ENCODE measurements around the gene DOK7. TPM values are rescaled to one million over a fixed set of nuclear protein-coding genes. Genes with fewer than 3 reads are reported as not detected.

DOK7 gene
- total RNA-seq, 2 experiments from 2014 or later, result not detected

GRCh38 chr4:3440979-3441500, 22.1 kb upstream of the DOK7 start:
- Mint-ChIP-seq H3K4me1 (ENCODE audit: low read depth) (no peaks in the 10 kb centered on the region), H3K27ac (no peak overlapping the region), H3K9me3 (no peaks in the 10 kb centered on the region), H3K4me3 (no peak overlapping the region), H3K27me3 (ENCODE audit: low read depth) (no peaks in the 10 kb centered on the region), H3K36me3 (ENCODE audit: low read depth) (no peaks in the 10 kb centered on the region)
- DNase-seq, result no peak
- CTCF ChIA-PET, result interaction anchor here (0.5 to 2.1 kb wide), 5 partner anchors 95 to 660 kb away, joined by 3 to 12 read pairs (median 3); no protein-coding TSS in a partner anchor
- intact Hi-C loops (cut with micrococcal nuclease), result loop anchor here (10.0 kb wide), 1 partner anchor 466 kb away; no protein-coding TSS in a partner anchor

GRCh38 chr4:3441501-3442459, 21.3 kb upstream of the DOK7 start, which contains the start of gene HGFAC:
TSS of gene HGFAC (plus strand) at chr4:3441968. CDS start at chr4:3442002, 34 bp downstream.
- Mint-ChIP-seq H3K36me3 (ENCODE audit: low read depth) (no peaks in the 10 kb centered on the region), H3K27me3 (ENCODE audit: low read depth) (no peaks in the 10 kb centered on the region), H3K4me3 (no peak within 1 kb of the TSS), H3K27ac (no peak within 1 kb of the TSS), H3K4me1 (ENCODE audit: low read depth) (no peaks in the 10 kb centered on the region), H3K9me3 (no peaks in the 10 kb centered on the region)
- no peak for DNase-seq
- CTCF ChIA-PET, result interaction anchor here (0.5 to 2.1 kb wide), 6 partner anchors 96 to 660 kb away, joined by 3 to 12 read pairs (median 4); no protein-coding TSS in a partner anchor
- intact Hi-C loops (cut with micrococcal nuclease), result loop anchor here (10.0 kb wide), 1 partner anchor 467 kb away; no protein-coding TSS in a partner anchor

GRCh38 chr4:3442460-3442958, 20.6 kb upstream of the DOK7 start:
- H3K27ac Mint-ChIP-seq, result no peak overlapping the region
- DNase-seq, result no peak
- no peaks in the 10 kb centered on the region for H3K4me1 Mint-ChIP-seq (ENCODE audit: low read depth)
- intact Hi-C loops (cut with micrococcal nuclease), result loop anchor here (10.0 kb wide), 1 partner anchor 468 kb away; no protein-coding TSS in a partner anchor
- CTCF ChIA-PET, result interaction anchor here (0.6 to 3.3 kb wide), 2 partner anchors 97 to 252 kb away, joined by 4 to 24 read pairs; no protein-coding TSS in a partner anchor
- H3K4me3 Mint-ChIP-seq, result no peak overlapping the region
- H3K27me3 Mint-ChIP-seq (ENCODE audit: low read depth), result no peaks in the 10 kb centered on the region
- H3K9me3 Mint-ChIP-seq, result no peaks in the 10 kb centered on the region
- H3K36me3 Mint-ChIP-seq (ENCODE audit: low read depth), result no peaks in the 10 kb centered on the region

- H3K4me1 Mint-ChIP-seq (ENCODE audit: low read depth), result no peaks in the 10 kb centered on the region
- H3K27ac Mint-ChIP-seq, result no peak overlapping the region
- no peaks in the 10 kb centered on the region for H3K9me3 Mint-ChIP-seq
- H3K36me3 Mint-ChIP-seq (ENCODE audit: low read depth), result no peaks in the 10 kb centered on the region
- DNase-seq, result peak; percentile 71
- H3K27me3 Mint-ChIP-seq (ENCODE audit: low read depth), result no peaks in the 10 kb centered on the region
- intact Hi-C loops (cut with micrococcal nuclease), result loop anchor here (1.0 to 10.0 kb wide), 5 partner anchors 97 to 468 kb away; no protein-coding TSS in a partner anchor
- CTCF ChIA-PET, result interaction anchor here (0.6 to 3.3 kb wide), 7 partner anchors 9 to 254 kb away, joined by 3 to 24 read pairs (median 3); no protein-coding TSS in a partner anchor
- H3K4me3 Mint-ChIP-seq, result no peak overlapping the region
Observed at GRCh38 chr4:3442959-3443749, 20.0 kb upstream of the DOK7 start.

- no peak for DNase-seq
- Mint-ChIP-seq H3K36me3 (ENCODE audit: low read depth) (no peaks in the 10 kb centered on the region), H3K4me3 (no peak overlapping the region), H3K4me1 (ENCODE audit: low read depth) (no peaks in the 10 kb centered on the region), H3K27me3 (ENCODE audit: low read depth) (no peaks in the 10 kb centered on the region), H3K27ac (no peak overlapping the region), H3K9me3 (no peaks in the 10 kb centered on the region)
- CTCF ChIA-PET, result interaction anchor here (0.6 to 3.3 kb wide), 7 partner anchors 8 to 254 kb away, joined by 3 to 24 read pairs (median 3); no protein-coding TSS in a partner anchor
- intact Hi-C loops (cut with micrococcal nuclease), result loop anchor here (1.0 to 10.0 kb wide), 5 partner anchors 98 to 469 kb away; no protein-coding TSS in a partner anchor
Observed at GRCh38 chr4:3443750-3444309, 19.3 kb upstream of the DOK7 start.

GRCh38 chr4:3444351-3445110, 18.6 kb upstream of the DOK7 start:
- no peak overlapping the region for H3K4me3 Mint-ChIP-seq
- CTCF ChIA-PET, result interaction anchor here (0.6 to 3.3 kb wide), 6 partner anchors 8 to 255 kb away, joined by 3 to 24 read pairs (median 3); no protein-coding TSS in a partner anchor
- intact Hi-C loops (cut with micrococcal nuclease), result loop anchor here (10.0 kb wide), 1 partner anchor 470 kb away; no protein-coding TSS in a partner anchor
- H3K4me1 Mint-ChIP-seq (ENCODE audit: low read depth), result no peaks in the 10 kb centered on the region
- no peak for DNase-seq
- no peak overlapping the region for H3K27ac Mint-ChIP-seq
- H3K9me3 Mint-ChIP-seq, result no peaks in the 10 kb centered on the region
- no peaks in the 10 kb centered on the region for H3K27me3 Mint-ChIP-seq (ENCODE audit: low read depth)
- no peaks in the 10 kb centered on the region for H3K36me3 Mint-ChIP-seq (ENCODE audit: low read depth)

GRCh38 chr4:3445111-3445820, 17.8 kb upstream of the DOK7 start:
- H3K27ac Mint-ChIP-seq, result no peak overlapping the region
- H3K4me3 Mint-ChIP-seq, result no peak overlapping the region
- DNase-seq, result no peak
- H3K36me3 Mint-ChIP-seq (ENCODE audit: low read depth), result no peaks in the 10 kb centered on the region
- H3K27me3 Mint-ChIP-seq (ENCODE audit: low read depth), result no peaks in the 10 kb centered on the region
- intact Hi-C loops (cut with micrococcal nuclease), result loop anchor here (10.0 kb wide), 1 partner anchor 470 kb away; no protein-coding TSS in a partner anchor
- no peaks in the 10 kb centered on the region for H3K4me1 Mint-ChIP-seq (ENCODE audit: low read depth)
- no peaks in the 10 kb centered on the region for H3K9me3 Mint-ChIP-seq
- CTCF ChIA-PET, result interaction anchor here (0.7 to 3.3 kb wide), 2 partner anchors 99 to 101 kb away, joined by 3 to 24 read pairs; no protein-coding TSS in a partner anchor

GRCh38 chr4:3445829-3446545, 17.1 kb upstream of the DOK7 start:
- CTCF ChIA-PET, result interaction anchor here (0.7 to 3.3 kb wide), 2 partner anchors 100 to 102 kb away, joined by 3 to 24 read pairs; no protein-coding TSS in a partner anchor
- Mint-ChIP-seq H3K4me1 (ENCODE audit: low read depth) (no peaks in the 10 kb centered on the region), H3K27ac (no peak overlapping the region), H3K36me3 (ENCODE audit: low read depth) (no peaks in the 10 kb centered on the region), H3K4me3 (no peak overlapping the region), H3K9me3 (no peaks in the 10 kb centered on the region), H3K27me3 (ENCODE audit: low read depth) (no peaks in the 10 kb centered on the region)
- DNase-seq, result no peak
- intact Hi-C loops (cut with micrococcal nuclease), result loop anchor here (10.0 kb wide), 1 partner anchor 471 kb away; no protein-coding TSS in a partner anchor

GRCh38 chr4:3446631-3447320, 16.3 kb upstream of the DOK7 start:
- Mint-ChIP-seq H3K4me1 (ENCODE audit: low read depth) (no peaks in the 10 kb centered on the region), H3K4me3 (no peak overlapping the region), H3K36me3 (ENCODE audit: low read depth) (no peaks in the 10 kb centered on the region), H3K27me3 (ENCODE audit: low read depth) (no peaks in the 10 kb centered on the region), H3K9me3 (no peaks in the 10 kb centered on the region), H3K27ac (no peak overlapping the region)
- no peak for DNase-seq
- intact Hi-C loops (cut with micrococcal nuclease), result loop anchor here (10.0 kb wide), 1 partner anchor 472 kb away; no protein-coding TSS in a partner anchor
- CTCF ChIA-PET, result interaction anchor here (1.8 kb wide), 1 partner anchor 101 kb away, joined by 6 read pairs; no protein-coding TSS in a partner anchor

Data from activated naive CD4-positive, alpha-beta T cell treated with anti-CD3 and anti-CD28 coated beads for 36 hours (primary cell).